CD4-positive, alpha-beta T cell treated with Interleukin-21 for 1 hour (primary cell): ENCODE results near the gene ZNF529.
A peak's percentile ranks its signal among the peaks of the same experiment; 100 is the strongest.
"Not testable (repeated sequence)": the region's sequence is repeated elsewhere in the genome, so short reads cannot be mapped to it uniquely, and the experiment has no call there.

Experiments
- DNase-seq: peaks from one replicate; pipeline ENCODE4 v3.0.0-alpha.2; 2020

Gene ZNF529

DNA sequence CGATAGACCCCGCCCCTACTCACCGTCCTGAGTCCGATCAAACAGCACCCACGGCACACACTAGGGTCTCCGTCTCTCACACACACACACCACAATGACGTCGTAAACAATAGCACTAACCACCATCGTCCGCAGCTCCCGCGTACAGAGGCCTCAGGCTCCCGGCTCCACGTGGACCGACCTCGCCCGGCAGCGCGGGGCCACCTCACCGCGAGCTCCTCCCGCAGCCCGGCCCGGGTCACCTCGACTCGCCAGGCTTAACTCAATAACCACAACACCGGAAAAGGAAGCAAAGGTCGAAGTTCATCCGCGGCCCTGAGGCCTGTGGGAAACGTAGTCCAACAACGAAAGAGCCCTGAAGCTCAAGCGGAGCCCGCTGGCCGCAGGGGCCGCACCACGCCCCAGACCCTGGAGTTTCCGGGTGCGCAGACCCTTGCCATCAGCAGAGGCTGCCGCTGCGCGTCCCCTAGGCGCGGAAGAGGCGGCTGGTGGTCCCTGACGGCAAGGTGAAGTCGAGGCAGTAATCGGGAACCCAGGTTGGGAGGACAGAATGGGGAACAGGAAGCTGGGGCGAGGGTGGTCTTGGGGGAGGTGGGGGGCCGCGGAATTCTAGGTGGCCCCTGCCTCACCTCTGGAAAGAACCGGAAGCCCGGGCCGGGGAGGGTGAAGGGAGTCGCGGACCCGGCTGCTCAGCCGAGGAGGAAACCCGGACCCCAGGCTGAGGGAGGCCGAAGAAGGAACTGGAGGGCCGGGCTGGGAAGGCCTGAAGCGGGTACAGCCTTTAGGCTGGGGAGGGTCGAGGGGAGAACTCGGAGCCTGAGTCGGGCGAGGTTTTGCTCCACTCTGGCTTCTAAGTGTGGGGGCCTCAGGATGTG is at the start of gene ZNF529:
Gene ZNF529 (minus strand): TSS at position 273 of the 875 bp plus-strand sequence. CDS start 946 bp downstream, outside the sequence.
- peak; percentile 91 for DNase-seq

DNA sequence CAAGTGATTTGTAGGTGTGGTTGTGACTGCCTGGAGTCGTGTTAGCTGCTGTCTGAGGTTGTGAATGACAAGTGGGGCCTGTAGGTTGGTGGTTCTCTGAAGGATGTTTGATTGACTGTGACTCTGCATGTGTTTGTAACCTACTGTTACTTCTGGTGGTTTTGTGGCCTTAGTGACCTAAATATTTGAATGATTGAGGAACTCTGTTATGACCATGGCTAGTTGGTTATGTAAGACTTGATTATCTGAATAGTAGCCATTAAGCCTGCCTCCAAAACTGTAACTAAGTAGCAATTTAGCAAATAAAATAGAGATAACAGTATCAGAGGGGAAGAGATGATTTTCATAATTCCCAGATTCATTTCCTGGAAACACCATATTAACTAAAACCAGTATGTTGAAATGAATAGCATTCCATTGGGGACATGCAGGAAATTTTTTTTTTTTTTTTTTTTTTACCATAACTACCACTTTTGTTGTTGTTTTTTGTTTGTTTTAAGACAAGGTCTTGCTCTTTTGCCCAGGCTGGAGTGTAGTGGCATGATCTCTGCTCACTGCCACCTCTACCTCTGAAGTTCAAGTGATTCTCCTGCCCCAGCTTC is 32.9 kb upstream of the ZNF529 start:
- peak; percentile 2 for DNase-seq

DNA sequence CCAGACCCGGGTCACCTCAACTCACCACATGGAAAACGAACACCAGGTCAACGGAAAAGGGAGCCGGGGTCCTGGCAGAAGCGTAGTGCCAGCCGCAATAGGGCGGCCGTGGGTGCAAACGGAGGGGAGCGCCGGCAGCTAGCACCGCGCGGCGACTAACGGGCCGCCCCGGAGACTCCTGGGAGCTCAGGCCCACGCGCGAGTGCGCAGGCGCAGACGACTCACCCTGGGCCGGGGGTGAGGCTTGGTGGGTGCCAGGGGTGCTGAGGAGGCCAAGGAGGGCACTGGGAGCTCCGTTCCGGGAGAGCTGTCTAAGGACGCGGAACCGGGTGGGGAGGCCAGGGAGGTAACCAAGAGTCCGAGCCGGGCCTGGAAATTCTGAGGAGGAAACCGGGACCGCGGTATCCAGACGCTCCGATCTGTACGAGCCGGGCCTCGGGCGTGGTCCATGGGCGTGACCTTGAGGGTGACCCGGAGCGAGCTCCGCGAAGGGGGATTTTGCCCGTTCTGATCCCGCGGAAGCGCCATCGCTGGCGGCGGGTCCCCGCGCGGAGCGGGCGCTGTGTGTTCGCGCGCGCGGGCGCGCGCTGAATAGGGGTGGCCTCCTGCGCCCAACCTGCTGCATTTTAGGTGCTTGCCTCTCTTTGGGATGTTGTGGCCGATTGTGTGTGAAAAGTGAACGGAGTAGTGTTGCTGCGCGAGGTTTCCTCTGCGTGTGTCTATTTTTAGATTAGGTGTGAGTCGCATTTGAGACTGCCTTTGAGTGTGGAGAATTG is 32.2 kb upstream of the ZNF529 start, which contains the start of gene ZNF382:
Gene ZNF382 (plus strand): TSS at position 213 of the 776 bp plus-strand sequence. CDS start 4,602 bp downstream, outside the sequence.
- peak; percentile 87 for DNase-seq

DNA sequence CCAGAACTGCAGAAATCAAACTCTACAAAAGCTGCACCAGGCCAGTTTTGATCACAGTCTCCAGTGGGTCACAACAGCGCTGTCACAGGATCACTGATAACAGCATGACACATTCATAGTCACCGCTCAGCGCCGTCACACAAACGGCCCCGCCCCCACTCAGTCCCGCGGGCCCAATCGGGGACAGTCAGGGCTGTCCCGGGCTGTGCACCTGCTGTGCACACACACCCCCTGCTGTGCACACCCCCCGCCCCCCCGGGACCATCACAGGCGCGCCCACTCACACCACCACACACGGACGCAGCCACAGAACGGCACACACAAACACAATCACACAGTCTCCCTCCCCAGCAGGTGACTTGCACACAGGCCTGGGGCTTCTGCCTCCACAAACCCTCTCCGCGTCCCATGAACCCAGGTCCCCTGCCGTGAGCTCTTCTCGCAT is 31.6 kb upstream of the ZNF529 start:
- DNase-seq = peak; percentile 90

DNA sequence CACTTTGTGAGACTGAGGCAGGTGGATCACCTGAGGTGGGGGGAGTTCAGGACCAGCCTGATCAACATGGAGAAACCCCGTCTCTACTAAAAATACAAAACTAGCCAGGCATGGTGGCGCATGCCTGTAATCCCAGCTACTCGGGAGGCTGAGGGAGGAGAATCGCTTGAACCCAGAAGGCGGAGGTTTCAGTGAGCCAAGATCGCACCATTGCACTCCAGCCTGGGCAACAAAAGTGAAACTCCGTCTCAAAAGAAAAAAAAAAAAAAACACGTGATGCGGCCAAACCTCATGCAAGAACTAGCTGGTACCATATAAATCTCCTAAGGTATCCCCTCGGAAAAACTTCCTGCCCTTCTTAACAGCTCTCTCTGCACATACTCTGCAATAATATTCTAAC is 29.6 kb upstream of the ZNF529 start:
- DNase-seq = not testable (repeated sequence)

DNA sequence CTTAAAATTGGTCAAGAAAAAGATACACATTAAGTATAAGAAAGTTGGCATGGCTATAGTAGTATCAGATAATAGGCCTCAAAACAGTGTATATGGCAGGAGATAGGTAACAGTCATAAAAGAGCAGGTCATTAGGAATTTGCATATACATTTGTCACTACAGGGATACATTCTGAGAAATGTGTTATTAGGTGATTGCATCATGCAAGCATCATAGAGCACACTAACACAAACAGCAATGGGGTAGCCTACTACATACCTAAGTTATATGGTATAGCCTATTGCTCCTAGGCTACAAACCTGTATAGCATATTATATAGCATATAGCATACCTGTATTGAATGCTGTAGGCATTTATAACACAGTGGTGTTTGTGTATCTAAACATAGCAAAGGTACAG is 6.2 kb upstream of the ZNF529 start:
- DNase-seq = no peak

DNA sequence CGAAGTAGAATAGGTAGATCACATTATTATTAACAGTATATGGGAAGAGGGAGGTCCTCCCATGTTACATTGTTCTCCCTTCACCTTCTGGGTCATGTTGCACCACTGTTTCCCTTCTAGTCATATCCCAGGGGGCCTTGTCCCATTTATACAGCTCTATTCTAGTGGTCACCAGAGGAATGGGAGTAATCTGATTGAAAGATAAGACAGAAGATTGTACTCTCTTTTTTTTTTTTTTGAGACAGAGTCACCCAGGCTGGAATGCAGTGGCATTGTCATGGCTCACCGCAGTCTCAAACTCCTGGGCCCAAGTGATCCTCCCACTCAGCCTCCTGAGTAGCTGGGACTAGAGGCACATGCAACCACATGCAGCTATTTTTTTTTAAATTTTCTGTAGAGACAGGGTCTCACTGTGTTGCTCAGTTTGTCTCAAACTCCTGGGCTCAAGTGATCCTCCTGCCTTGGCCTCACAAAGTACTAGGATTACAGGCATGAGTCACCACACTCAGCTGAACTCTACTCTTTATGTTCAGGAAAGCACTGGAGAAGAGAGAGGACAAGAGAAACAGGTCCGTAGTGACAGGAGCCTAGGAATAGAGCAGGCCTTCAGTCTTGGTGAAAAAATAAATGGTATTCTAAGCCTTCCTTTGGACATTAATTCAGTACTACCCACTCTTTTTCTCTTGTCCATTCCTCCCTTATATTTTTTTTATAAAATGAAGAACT is 4.3 kb upstream of the ZNF529 start:
- DNase-seq = no peak

DNA sequence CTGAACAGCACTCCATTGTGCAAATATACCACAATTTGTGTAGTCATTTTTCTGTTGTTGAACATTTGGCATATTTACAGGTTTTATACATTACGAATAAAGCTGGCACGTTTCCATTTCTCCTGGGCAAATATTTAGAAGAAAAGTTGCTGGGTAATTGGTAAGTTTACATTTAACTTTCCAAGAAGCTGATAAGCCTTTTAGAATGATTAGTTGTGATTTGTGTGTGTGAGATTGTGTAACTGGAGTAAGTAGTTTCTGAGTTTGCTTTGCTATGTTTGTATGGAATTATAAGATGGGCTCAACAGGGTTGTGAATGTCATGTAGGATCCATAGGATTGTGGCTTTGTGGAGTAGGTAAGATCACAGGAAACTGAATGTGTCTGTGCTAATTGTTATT is 1.6 kb upstream of the ZNF529 start:
- DNase-seq = no peak

DNA sequence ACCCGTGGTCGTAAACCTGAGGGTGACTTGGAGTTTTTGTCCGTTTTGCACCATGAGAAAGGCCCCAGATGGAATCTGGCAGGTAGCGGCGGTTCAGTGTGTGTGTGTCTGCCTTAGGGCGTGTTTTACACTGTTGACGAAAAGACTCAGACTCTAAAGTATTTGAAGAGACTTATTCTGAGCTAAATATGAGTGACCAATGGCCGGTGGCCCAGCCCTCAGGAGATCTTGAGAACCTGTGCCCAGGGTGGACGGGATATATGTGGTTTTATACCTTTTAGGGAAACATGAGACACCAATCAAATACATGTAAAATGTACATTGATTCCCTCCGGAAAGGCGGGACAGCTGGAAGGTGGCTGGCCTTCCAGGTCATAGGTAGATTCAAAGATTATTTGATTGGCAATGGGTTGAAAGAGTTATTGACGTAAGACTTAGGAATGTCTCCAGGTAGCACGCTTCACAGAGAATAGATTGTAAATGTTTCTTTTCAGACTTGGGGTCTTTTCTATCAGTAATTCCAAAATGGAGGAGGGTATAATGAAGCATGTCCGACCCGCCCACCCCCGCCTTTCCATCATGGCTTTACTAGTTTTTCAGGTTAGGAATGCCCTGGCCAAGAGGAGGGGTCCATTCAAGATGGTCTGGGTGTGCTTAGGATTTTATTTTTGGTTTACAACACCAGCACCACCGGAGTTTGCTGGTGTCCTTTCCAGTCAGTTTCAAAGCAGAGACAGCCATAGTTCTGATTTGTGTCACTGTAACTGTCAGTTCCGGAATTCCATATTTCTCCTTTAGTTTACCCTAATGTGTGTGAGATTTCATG is 1.0 kb upstream of the ZNF529 start:
- DNase-seq = no peak

DNA sequence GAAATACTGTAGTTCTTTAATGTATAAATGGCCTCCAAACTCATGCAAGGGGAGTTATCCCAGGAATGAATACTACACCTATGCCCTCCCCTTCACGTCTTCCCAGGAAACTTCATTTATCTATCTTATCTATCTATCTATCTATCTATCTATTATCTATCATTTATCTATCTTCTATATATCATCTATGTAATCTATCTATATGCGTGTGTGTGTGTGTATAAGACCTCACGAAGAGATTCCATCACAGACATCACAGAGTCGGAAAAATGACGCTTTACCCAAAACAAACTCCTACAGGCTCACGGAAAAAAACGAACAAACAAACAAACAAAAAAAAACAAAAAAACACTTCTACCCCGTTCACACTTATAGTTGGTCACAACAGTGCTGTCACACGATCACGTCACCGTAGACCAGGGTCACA is 486 bp downstream of the ZNF529 start:
- DNase-seq = no peak

DNA sequence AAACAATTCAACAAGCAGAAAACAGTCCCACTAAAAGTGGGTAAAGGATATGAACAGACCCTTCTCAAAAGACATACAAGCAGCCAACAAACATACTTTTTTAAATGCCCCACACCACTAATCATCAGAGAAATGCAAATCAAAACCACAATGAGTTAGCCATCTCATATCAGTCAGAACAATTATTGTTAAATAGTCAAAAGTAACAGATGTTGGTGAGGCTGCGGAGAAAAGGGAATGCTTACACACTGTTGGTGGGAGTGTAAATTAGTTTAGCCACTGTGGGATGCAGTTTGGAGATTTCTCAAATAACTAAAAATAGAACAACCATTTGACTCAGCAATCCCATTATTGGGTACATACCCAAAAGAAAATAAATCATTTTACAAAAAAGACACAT is 8.7 kb downstream of the ZNF529 start:
- DNase-seq = no peak

DNA sequence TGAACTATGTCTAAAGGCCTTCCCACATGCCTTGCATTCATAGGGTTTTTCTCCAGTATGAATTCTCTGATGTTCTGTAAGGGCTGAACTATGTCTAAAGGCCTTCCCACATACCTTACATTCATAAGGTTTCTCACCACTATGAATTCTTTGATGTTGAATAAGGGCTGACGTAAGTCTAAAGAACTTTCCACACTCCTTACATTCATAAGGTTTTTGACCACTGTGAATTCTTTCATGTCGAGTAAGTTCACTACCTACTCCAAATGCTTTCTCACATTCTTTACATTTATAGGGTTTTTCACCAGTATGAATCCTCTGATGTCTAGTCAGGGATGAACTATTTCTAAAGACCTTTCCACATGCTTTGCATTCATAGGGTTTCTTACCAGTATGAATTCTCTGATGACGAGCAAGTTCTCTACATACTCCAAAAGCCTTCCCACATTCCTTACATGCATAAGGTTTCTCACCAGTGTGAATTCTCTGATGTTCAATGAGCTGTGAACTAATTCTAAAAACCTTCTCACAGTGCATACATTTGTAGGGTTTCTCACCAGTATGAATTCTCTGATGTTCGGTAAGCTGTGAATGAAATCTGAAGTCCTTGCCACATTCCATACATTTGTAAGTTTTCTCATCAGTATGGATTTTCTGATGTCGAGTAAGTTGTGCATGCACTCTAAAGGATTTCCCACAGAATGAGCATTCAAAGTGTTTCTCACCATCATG is 25.9 kb downstream of the ZNF529 start:
- no peak for DNase-seq

DNA sequence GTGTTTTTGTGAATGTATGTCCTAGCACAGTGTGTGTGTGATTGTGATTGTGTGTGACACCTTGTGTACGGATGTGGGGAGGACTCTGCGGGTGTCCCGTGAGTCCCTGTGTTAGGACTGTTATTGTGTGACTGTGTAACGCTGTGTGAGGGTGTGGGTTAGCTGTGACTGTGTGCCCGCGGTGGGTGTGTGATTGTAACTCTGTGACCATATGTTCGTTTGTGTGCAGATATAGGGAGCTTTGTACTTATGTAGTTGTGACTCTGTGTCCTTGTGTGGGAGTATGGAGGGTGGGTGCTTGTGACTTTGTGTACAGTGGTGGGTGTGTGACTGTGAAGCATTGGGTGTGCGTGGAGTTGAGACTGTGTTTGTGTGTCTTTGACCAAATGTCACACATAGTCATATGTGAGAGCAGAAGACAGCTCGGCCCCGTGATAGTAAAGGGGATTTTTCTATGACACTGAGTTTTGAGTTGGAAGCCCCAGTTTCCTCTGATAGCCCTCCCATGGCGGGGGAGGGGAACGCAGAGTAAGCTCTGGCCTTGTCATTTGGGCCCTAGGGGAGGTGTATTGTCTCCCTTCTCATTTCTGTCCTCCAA is 44.1 kb downstream of the ZNF529 start:
- peak; percentile 42 for DNase-seq

DNA sequence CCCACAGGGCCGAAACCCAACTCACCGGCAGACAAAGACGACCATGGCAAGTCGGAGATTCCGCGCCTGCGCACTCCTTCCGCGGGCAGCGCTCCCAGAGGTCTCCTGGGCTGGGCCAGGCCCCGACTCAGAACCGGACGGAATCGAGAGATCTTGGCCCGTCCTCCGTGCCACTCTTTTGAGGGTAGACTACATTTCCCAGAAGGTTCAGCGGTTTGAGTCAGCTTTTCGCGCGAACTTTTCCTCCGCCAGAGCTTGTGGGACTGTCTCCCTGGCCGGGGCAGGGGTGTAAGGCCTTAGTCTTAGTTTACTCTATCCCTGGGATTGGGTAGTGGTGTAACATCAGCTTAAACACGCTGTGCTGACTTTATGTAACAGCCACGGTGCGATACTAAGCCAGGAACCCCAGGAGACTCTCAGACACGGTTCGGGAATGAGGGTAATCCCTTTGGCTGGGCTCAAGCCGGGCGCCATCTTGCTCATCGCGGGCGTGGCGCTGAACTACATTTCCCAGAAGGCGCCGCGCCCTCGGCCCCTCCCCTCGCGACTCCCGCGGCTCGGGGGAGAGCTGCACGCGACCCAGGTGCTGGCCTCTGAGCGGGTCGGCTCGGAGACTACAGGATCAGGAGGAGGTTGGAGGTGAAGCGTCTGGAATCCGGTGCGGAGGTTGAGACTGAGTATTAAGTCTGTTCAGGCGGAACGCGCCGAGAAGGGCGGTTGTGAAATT is 44.7 kb downstream of the ZNF529 start, which contains the start of gene ZNF260:
Gene ZNF260 (minus strand): TSS at position 78 of the 727 bp plus-strand sequence. CDS start 13,033 bp downstream, outside the sequence.
- DNase-seq = peak; percentile 96

DNA sequence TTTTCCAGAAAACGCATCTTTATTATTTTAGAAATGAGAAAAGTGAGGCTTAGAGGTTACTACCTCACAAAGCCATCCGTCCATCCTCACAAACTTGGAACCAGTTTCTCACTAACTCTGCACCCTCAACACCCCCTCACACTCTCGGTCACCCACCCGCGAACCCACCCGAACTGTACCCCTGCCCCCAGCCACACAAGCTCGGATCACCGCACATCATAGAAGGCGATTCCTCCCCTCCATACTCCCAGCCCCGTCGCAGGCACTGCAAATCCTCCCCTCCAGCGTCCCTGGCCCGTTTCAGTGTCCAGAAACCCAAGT is 45.3 kb downstream of the ZNF529 start:
- no peak for DNase-seq

DNA sequence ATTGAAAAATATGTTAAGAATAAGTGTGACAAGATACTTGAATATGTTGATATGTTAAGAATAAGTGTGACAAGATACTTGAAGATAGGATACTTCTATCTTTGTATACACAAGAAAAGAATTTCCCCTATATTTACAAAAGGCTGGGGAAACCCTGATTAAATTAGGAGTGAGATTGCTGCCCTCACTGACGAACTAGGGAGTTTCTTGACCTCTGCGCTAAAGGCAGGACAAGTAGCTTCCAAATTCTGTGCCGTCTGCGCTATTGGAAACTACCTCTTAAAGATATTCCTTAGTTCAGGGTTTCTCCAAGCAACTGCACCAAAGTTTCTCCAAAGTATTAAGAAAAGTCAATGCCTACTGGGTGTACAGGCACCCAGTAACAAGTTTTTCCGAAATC is 45.8 kb downstream of the ZNF529 start:
- DNase-seq = no peak

DNA sequence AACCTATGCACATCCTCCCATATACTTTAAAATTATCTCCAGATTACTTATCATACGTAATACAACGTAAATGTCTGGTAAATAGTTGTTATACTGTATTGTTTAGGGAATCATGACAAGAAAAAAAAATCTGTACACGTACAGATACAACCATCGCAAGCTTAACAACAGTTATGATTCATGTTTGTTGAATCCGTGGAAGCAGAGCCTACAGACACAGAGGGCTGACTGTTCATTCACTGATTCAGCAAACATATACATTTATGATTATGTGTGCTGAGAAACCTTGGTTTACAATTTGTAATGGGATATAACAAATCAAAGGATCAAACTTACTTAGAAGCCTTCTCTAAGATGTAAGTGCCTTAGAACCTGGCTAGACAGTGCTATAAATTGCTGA is 46.5 kb downstream of the ZNF529 start:
- no peak for DNase-seq

DNA sequence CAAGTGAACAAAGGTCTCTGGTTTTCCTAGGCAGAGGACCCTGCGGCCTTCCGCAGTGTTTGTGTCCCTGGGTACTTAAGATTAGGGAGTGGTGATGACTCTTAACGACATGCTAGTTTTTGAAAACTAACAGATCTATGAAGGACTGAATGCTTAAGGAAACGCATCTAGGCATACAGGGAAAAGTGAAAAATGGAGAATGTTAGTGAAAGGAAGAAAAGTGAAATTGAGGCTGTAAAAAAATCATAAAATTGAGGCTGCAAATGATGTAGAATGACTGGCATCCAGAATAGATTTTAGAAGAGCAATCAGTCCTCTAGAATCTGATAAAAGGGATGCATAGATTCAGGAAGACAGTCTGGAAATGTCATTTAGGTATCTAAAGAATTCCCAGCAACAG is 48.5 kb downstream of the ZNF529 start:
- no peak for DNase-seq

DNA sequence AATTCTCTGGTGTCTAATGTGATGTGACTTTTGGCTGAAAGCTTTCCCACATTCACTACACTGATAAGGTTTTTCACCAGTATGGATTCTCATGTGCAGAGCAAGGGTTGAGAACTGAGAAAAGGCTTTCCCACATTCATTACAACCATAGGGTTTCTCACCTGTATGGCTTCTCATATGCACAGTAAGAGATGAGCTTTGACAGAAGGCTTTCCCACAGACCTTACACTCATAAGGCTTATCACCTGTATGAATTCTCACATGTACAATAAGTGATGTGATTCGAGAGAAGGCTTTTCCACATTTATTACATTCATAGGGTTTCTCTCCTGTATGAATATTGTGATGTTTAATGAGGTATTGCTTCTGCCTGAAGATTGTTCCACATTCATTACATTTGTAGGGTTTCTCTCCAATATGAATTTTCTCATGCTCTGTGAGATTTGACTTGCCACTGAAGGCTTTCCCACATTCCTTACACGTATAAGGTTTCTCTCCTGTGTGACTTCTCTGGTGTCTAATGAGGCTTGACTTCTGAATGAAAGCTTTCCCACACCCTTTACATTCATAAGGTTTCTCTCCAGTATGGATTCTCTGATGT is 59.0 kb downstream of the ZNF529 start:
- no peak for DNase-seq
